Loucy (cell line): ENCODE measurements around the gene TRIM46.

Experiments used
- EZH2phosphoT487 ChIP-seq: fragments of 200-600 bp; IDR thresholded peaks from 2 replicates; pipeline ENCODE4 v1.6.1; 2018; ENCODE audit warnings: antibody characterized with exemption, mild to moderate bottlenecking, moderate library complexity, borderline replicate concordance
- TF ChIP-seq, protein P1 (sequence below): fragments of 200-600 bp; sonication (generic); conservative IDR thresholded peaks from 2 replicates; pipeline ENCODE4 v1.5.1; 2014; ENCODE audit warnings: mild to moderate bottlenecking, antibody characterized with exemption, low read length

DNA sequence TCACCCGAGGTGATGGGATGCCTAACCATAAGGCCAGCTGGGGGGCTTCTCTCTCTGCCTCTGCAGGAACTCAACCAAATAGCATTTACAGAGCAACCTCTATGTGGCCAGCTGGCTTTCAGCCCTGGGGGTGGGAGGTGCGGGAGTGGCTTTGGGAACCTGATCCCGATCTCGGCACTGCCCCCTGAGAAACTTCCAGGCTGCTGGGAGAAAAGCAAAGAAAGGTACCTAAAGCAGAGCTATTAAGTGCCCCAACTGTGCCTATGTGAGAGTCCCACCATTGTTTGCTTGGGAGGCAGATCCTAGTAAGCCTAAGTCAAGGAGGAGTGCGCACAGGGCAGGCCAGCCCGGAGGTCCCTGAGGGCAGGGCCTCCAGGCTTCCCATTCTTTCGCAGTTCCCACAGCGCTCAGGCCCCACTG, 7.6 kb upstream of the TRIM46 start:
- TF ChIP-seq, protein P1, sequence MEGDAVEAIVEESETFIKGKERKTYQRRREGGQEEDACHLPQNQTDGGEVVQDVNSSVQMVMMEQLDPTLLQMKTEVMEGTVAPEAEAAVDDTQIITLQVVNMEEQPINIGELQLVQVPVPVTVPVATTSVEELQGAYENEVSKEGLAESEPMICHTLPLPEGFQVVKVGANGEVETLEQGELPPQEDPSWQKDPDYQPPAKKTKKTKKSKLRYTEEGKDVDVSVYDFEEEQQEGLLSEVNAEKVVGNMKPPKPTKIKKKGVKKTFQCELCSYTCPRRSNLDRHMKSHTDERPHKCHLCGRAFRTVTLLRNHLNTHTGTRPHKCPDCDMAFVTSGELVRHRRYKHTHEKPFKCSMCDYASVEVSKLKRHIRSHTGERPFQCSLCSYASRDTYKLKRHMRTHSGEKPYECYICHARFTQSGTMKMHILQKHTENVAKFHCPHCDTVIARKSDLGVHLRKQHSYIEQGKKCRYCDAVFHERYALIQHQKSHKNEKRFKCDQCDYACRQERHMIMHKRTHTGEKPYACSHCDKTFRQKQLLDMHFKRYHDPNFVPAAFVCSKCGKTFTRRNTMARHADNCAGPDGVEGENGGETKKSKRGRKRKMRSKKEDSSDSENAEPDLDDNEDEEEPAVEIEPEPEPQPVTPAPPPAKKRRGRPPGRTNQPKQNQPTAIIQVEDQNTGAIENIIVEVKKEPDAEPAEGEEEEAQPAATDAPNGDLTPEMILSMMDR, result no peak
- TF ChIP-seq EZH2phosphoT487, result no peak
